Liver (tissue), 3 donors: ENCODE data around the gene MTG1.
"Not testable (repeated sequence)": the region's sequence is repeated elsewhere in the genome, so short reads cannot be mapped to it uniquely, and the experiment has no call there.

ENCODE experiments used
- CTCF ChIP-seq: fragments of 150-350 bp; IDR thresholded peaks from 2 replicates; pipeline ENCODE4 v1.5.1; 2017; ENCODE audit warnings: improper control_type of control experiment, low read depth, low read length; ENCODE audit not compliant: missing input control
- EGR1 ChIP-seq, 2 donors: IDR thresholded peaks; 2 replicates each; pipeline ENCODE4 v1.6.1; 2016 to 2018; ENCODE audit warnings: antibody characterized with exemption in 2 of 2, low read depth in 2 of 2
- GABPA ChIP-seq, 2 donors: IDR thresholded peaks in 1 of 2; conservative IDR thresholded peaks in 1 of 2; 2 replicates each; pipeline ENCODE4 v1.6.1; 2016; ENCODE audit warnings: antibody characterized with exemption in 2 of 2, mild to moderate bottlenecking in 1 of 2, moderate library complexity in 1 of 2
- HNF4A ChIP-seq, 2 donors: conservative IDR thresholded peaks; 2 replicates each; pipeline ENCODE4 v1.6.1; 2016; ENCODE audit warnings: antibody characterized with exemption in 2 of 2, mild to moderate bottlenecking in 2 of 2
- JUND ChIP-seq, 2 donors: IDR thresholded peaks; 2 replicates each; pipeline ENCODE4 v1.6.1; 2016; ENCODE audit warnings: antibody characterized with exemption in 2 of 2
- MAX ChIP-seq: IDR thresholded peaks from 2 replicates; pipeline ENCODE4 v1.6.1; 2016; ENCODE audit warnings: antibody characterized with exemption
- RAD21 ChIP-seq, 2 donors: IDR thresholded peaks; 2 replicates each; pipeline ENCODE4 v1.6.1; 2016; ENCODE audit warnings: antibody characterized with exemption in 2 of 2, mild to moderate bottlenecking in 2 of 2
- REST ChIP-seq: IDR thresholded peaks from 2 replicates; pipeline ENCODE4 v1.6.1; 2016; ENCODE audit warnings: antibody characterized with exemption, mild to moderate bottlenecking
- SP1 ChIP-seq: IDR thresholded peaks from 2 replicates; pipeline ENCODE4 v1.6.1; 2018; ENCODE audit warnings: antibody characterized with exemption, mild to moderate bottlenecking
- TAF1 ChIP-seq: conservative IDR thresholded peaks from 2 replicates; pipeline ENCODE4 v1.6.1; 2016; ENCODE audit warnings: antibody characterized with exemption, mild to moderate bottlenecking
- YY1 ChIP-seq: IDR thresholded peaks from 2 replicates; pipeline ENCODE4 v1.6.1; 2016; ENCODE audit warnings: antibody characterized with exemption, mild to moderate bottlenecking
- TF ChIP-seq, protein P1 (sequence below): IDR thresholded peaks from 2 replicates; pipeline ENCODE4 v1.6.1; 2016; ENCODE audit warnings: antibody characterized with exemption
- donor health status: healthy.
- donor health status: healthy.

DNA sequence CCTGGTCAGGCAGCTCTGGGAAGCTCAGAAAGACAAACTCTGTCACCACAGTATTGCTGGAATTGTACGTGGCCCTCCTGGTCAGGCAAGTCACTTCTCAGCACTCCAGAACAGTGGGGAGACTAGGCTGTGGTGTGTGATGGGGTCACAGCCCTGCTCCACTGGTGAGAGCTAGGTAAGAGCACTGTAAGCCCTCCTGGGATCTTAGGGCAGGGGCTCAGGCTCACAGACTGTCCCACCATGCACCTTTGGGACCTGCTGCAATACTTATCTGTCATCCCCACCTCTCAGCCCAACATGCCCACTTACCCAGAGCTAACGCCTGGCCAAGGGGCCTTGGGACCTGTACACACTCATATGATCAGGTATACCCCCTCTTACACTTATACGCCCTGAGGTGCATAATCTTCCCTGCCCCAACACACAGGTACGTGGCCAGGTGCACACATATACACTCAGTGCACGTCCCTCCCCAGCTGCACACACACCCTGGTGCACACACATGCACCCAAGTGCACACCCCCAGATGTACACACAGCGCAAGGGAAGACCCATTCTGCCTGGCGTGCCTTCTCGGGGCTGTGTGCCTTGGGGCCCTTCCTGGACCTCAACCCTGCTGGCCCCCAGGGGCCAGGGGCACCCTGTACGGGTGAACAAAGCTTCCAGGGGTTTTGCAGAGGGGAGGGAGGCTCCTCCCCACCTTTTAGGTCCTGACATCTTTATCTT lies 38.1 kb downstream of the MTG1 start:
- TF ChIP-seq JUND (IDR thresholded peaks at IDR 0.05); TAF1; YY1; MAX; REST; CTCF; RAD21 (IDR thresholded peaks at IDR 0.05); SP1; GABPA (IDR thresholded peaks at IDR 0.05 in 1 of 2, conservative IDR thresholded peaks at IDR 0.05 in 1 of 2); HNF4A (conservative IDR thresholded peaks at IDR 0.05); EGR1 (IDR thresholded peaks at IDR 0.05; ENCODE audit: low read depth in 2 of 2): not testable (repeated sequence)
- TF ChIP-seq, protein P1, sequence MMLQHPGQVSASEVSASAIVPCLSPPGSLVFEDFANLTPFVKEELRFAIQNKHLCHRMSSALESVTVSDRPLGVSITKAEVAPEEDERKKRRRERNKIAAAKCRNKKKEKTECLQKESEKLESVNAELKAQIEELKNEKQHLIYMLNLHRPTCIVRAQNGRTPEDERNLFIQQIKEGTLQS = not testable (repeated sequence)
